Stimulated activated CD8-positive, alpha-beta memory T cell treated with anti-CD3 and anti-CD28 coated beads, Interleukin-7, amount 100 ng/mL, for 48 hours (primary cell): ENCODE measurements around the gene SLC35A5.
A peak's percentile ranks its signal among the peaks of the same experiment; 100 is the strongest.

Source experiments
- DNase-seq, 2 donors: peaks; one replicate each; pipeline ENCODE4 v3.0.0-alpha.2; 2020; ENCODE audit warnings: low read depth in 1 of 2; ENCODE audit errors: extremely low read depth in 1 of 2

The SLC35A5 gene

GRCh38 chr3:112569265-112569664, 7.4 kb downstream of the SLC35A5 start:
- DNase-seq = no peak

GRCh38 chr3:112572701-112573100, 10.9 kb downstream of the SLC35A5 start:
- DNase-seq = no peak

- DNase-seq = no peak
These were observed 17.4 kb downstream of the SLC35A5 start for GRCh38 chr3:112579232-112579631.

GRCh38 chr3:112579697-112580096, 17.9 kb downstream of the SLC35A5 start:
- no peak for DNase-seq

GRCh38 chr3:112582244-112582874, 20.5 kb downstream of the SLC35A5 start:
- DNase-seq = peak in 1 of 2 donors; percentile 4

- no peak for DNase-seq
These were observed 21.3 kb downstream of the SLC35A5 start for GRCh38 chr3:112583105-112583504.

- no peak for DNase-seq
These were observed 23.9 kb downstream of the SLC35A5 start for GRCh38 chr3:112585782-112586181.

- DNase-seq = no peak
These were observed 25.5 kb downstream of the SLC35A5 start for GRCh38 chr3:112587336-112587735.

GRCh38 chr3:112593258-112593657, 31.4 kb downstream of the SLC35A5 start:
- no peak for DNase-seq

GRCh38 chr3:112594856-112595255, 33.0 kb downstream of the SLC35A5 start:
- no peak for DNase-seq

- DNase-seq = no peak
These were observed 36.1 kb downstream of the SLC35A5 start for GRCh38 chr3:112597945-112598344.

GRCh38 chr3:112598731-112599130, 36.9 kb downstream of the SLC35A5 start:
- no peak for DNase-seq

GRCh38 chr3:112602217-112602838, 40.5 kb downstream of the SLC35A5 start:
- no peak for DNase-seq

GRCh38 chr3:112604536-112604935, 42.7 kb downstream of the SLC35A5 start:
- no peak for DNase-seq

- DNase-seq = no peak
These were observed 43.4 kb downstream of the SLC35A5 start for GRCh38 chr3:112605285-112605684.

- DNase-seq = no peak
These were observed 44.3 kb downstream of the SLC35A5 start for GRCh38 chr3:112606098-112606497.

GRCh38 chr3:112607863-112608262, 46.0 kb downstream of the SLC35A5 start:
- DNase-seq = no peak

GRCh38 chr3:112610121-112610520, 48.3 kb downstream of the SLC35A5 start:
- no peak for DNase-seq

- no peak for DNase-seq
These were observed 50.1 kb downstream of the SLC35A5 start for GRCh38 chr3:112611752-112612515.

GRCh38 chr3:112615989-112616731, 54.3 kb downstream of the SLC35A5 start:
- DNase-seq = no peak

- no peak for DNase-seq
These were observed 55.4 kb downstream of the SLC35A5 start for GRCh38 chr3:112617285-112617684.
